COLO829 (cell line): ENCODE data around the gene MICAL3.
A peak's percentile ranks its signal among the peaks of the same experiment; 100 is the strongest.

Experiments used
- DNase-seq: peaks from one replicate; pipeline ENCODE4 v3.0.0; 2012; ENCODE audit warnings: low spot score

MICAL3 gene

DNA sequence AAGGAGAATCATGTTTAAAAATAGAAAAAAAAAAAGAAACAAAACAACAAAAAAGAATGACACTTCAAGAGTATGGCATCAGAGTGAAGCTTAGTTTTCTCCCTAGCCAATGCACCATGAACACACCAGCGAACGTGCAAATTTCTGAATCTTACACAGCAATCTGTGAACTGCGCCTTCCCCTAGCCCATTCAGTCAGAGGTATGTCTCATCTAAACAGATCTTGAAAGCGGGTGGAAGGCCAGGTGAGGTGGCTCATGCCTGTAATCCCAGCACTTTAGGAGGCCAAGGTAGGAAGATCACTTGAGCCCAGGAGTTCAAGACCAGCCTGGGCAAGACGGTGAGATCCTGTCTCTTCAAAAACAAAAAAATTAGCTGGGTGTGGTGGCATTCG, 113.1 kb downstream of the MICAL3 start:
- no peak for DNase-seq

DNA sequence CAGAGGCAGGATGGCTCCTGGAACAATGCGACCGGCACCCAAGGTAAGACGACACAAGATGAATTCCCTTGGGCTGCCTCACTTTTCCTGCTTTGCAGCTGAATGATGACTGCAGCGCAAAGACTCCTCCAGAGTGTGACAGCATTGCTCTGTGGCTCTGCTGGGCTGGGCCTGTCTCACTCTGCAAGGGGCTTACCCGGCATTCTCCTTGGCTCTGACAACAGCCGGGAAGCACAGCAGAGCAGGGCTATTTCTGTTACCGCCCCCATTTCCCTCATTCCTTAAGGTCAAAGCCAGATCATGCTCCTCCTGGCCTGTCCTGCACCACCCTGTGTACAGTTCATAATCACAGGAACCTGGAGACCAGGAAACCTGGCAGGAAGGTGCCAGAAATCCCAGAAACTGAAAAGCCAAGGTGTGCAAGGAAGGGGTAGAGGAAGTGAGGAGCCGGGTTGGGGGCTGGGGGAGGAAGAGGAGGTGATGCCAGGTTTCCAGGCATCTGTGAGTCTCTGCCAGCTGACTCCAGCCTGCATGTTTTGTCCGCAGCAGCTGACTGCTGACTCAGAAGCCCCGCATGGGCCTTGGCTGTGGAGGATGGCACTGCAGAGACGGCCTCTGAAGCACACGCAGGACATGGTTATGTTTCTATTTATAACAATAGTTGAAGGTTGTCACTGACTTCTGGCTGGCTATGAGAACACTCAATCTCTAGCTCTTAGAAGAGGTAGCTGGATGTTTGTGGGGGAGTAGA, 113.6 kb downstream of the MICAL3 start:
- DNase-seq, result peak; percentile 85

DNA sequence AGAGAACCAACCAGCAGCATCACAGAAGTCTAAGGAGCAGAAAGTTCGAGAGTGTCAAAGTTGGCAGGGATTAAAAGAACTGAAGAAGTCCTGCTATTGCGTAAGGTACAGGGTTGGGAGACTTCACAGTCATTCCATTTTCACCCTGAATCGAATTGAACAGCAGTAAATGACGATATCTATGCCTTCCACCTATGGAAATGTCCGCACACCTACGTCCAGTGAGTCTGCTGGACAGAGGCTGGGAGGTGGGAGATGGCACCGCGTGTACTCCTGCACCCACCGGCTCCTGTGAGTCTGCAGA, 116.7 kb downstream of the MICAL3 start:
- DNase-seq, result no peak

DNA sequence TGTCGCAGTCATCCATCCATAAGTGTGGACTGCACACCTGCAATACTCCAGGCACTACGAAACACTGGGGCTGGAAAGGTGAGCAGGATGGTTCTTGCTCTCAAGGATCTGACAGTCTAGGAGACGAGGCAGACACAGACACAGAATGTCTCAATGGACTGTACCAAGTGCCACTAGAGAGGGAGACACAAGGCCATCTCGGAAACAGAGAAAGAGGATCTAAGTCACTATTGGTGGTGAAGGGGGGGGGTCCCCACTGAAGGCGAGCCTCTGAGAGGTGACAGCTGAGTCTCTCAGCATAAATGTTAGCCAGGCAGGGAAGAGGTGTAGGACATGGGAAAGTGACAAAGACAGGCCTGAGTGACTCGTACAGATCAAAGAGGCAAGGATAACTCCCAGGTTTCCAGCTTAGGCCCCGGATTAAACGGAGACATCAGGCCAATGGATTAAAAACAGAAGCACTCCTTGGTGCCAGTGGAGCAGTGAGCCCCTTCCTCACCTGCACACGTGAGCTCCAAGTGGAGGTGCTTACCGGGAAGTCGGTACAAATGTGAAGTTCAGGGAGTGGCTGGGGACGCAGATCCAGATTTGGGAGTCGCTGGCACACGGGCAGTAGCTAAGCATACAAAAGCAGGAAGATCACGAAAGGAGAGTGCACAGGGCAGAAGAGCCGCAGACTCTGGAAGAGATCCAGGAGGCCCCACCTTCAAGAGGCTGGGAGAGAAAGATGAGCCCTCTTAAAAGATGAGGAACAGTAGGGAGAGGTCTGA, 117.2 kb downstream of the MICAL3 start:
- no peak for DNase-seq

DNA sequence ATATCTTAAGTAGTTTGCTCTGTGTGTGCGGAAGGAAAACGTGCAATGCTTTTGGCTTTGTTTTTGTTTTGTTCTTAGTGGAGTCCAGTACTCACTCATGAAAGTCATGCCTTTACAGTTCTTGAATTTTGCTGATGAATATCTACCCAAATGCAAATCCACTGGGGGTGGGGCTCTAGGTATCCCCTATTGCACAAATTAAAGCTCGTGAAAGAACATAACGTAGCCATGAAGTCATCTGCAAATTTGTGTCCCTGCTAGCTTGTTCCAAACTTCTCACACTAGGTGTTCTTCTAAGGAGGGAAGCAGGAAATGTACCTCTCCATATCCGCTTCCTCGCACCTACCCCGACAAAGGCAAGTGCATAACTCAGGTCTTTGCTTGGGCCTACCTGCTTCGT, 118.9 kb downstream of the MICAL3 start:
- DNase-seq, result no peak

DNA sequence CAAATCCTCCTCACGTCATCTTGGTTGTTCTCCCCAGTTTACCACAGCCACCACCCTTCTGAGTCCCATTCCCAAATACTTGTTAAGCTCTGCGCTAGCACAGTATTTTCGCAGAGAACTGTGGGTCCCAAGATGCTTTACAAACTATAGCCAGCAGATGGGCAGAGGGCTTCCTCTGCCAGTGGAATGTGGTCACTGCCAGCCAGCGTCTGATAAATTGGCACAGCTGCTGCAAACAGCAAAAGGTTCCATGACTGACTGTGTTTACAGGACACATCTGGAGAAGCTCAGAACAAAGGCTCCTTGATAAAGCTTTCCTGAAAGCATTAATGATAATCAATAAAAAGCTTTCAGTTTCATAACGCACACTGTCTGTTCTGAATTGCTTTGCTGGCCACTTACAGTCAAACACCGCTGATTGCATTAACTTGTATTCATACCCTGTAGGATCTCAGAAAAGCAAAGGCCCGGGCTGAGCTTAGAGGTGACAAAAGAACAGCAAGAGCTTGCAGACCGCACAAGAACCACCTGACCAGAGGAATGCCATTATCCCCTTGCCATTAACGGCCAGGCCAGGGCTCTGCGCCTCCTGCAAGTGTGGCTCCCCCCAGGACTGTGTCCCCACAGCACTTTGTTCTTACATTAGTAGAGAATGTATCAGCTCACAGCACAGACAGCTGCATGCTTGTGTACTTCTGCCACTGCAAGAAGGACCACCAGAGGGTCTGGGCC, 120.6 kb downstream of the MICAL3 start:
- no peak for DNase-seq

DNA sequence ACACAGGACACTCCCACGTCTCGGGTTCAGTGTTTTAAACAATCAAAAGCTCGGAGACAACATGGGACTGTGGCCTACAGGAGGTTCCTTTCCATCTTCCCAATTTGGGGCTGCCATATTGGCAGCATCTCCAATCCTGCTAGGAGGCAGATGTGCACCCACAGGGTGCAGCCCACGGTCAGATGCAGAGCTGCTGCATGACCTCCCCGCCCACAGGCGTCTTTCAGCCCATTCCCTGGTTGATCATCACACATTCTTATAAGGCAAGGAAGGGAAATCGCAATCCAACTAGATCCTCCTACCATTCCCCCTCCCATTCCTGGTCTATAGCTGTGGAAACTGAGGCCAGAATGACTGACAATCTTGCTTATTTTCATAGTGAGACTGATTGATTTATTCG, 121.4 kb downstream of the MICAL3 start:
- DNase-seq, result no peak

DNA sequence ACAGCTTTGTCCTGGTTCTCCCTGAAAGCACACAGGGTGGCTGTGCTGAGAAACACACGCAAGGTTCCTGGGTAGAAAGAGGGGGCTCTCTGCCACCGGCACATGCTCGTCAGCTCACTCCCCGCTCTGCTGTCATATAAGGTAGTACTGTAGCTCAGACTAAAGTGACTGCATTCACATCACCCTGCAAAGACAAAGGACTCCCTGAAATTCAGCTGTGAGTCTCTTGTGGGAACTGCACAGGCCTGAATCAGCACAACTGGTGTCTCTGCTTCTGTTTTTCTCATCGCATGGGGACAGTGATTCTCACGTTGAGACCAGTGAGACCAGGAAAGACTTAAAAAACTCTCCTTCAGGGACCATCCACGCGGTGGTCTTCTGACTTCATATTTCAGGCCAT, 126.0 kb downstream of the MICAL3 start:
- no peak for DNase-seq

DNA sequence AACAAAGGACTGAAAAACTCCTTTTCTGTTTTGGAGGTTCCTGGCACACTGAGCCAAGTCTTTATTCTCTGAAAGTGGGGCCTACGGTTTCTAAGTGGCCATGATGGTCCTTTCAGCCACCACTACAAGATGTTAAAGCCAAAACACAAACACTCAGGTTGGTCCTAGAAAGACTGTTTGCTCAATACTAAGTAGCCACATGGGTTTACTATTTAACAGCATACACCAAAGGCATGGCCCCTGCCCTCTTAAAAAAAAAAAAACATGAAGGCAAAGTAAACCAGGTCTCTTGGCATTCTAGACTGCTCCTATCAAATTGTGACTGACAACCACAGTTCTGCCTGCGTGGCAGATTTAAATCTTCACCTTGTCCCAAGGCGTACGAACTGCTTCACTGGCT, 126.5 kb downstream of the MICAL3 start:
- DNase-seq, result no peak

DNA sequence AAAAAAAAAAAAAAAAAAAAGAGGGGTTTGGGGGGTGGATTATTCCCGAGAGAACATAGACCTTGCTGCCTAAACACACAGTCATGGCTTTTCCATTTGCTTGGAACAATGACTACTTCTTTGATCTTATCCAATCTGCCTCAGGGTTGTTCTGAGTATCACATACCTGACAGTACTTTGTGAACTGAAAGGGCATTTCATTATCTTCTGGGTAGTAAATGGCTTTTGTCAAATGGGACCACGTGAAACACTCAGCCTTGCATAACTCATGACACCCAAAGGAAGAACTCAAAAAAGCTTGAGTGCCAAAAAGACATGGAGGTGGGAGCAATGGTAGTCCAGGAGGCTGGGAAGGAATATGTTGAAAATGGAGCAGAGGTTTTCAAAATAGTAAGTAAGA, 126.9 kb downstream of the MICAL3 start:
- no peak for DNase-seq

DNA sequence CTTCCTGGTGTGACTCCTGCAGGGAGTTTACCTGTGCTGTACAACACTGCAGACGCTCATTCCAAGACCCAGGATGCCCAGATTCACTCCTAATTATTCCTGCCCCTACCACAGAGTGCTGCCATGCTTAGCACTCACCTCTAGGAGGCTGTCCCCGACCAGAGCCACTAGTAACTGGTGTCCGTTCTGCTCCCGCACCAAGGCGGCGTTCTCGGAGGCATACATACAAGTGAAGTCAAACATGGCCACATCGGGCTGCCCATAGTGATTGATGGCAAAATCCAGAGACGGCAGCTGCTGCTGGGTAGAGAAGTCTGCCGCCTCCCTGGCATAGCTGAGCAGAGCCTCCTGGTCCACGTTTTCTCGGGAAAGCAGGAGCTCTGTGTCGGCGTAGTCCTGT, 127.8 kb downstream of the MICAL3 start:
- DNase-seq, result no peak

DNA sequence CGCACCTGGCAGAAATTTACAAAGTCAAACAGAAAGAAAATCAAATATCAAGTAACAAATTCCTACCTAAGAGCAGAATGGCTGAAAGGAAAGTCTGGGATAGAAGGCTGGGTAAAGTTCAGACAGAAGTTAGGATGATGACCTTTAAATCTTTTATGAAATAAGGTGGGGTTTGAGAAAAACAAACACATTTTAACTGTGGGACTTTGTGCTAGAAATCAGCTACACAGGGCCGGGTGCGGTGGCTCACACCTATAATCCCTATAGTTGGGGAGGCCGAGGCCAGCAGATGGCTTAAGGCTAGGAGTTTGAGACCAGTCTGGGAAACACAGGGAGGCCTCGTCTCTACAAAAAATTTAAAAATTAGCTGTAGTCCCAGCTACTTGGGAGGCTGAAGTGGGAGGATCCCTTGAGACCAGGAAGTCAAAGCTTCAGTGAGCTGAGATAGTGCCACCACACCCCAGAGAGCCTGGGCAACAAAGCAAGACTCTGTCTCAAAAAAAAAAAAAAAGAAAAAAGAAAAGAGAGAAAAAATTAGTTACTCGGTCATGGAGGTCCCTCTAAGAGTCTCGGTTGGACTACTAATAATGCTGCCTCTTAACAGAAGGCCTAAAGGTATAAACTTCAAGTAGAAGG, 130.3 kb downstream of the MICAL3 start:
- no peak for DNase-seq

DNA sequence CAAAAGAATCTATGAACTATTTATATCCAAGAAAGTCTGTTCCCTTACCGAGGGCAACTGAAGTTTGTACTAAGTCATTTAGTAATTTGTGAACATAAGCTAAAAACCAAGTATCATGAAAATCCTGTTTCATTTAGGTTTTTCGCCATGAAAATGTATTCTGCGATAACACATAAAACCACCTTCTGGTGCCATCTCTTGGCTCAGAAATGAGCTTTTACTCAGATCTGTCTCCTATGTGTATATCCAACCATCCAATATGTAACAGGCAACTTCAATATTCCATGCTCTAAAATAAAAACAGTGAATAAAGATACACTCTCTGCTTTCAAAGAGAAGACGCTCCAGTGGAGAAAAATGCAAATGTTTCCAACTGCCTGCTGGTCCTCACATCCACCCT, 132.0 kb downstream of the MICAL3 start:
- no peak for DNase-seq

DNA sequence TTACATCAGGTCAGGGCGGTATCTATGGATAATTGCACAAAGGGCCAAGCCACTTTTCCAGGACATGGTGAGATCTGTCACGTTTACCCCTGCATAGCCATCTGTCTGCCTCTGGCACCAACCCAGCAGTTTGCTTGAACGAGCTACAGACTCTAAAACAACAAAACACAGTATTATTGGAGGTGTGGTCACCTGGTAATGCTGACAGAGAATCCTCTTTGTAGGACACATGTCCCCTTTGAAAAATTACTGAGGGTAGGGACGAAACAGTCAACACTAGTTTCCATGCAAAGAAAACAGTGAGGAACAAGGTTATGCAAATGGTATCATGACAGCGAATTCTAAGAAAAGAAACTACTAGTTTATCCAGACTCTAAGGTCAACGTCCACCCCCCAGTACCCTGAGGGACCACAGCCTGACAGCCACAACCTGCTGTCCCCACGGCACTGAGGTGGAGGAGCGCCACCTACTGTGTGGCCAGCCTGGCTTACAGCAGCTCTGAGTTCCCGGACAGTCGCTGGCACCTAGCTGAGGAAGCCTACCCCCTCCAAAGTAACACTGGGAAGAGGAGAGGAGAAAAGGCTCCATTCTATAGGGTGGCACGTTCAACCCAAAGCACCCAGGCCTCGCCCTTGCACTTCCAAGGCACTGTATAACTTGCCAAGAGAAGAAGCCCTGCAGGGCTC, 132.7 kb downstream of the MICAL3 start:
- DNase-seq, result no peak

DNA sequence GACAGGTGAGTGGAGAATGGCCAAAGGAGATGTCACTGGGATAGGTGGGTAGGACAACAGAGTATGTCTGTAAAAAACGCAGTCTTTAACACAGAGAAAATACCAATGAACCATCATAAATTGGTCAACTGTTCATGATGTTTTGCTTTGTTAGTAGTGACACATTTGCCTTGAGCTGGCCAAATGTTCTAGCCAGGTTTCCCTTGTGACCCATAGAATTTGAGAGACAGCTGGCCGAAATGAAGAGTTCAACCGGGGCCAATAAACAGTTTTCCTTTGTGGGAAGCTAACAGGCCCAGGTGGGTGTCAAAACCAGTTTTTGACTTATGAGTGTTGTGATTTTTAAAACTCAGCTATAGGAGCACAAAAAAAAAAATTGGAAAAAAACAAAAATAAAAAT, 133.5 kb downstream of the MICAL3 start:
- DNase-seq, result no peak

DNA sequence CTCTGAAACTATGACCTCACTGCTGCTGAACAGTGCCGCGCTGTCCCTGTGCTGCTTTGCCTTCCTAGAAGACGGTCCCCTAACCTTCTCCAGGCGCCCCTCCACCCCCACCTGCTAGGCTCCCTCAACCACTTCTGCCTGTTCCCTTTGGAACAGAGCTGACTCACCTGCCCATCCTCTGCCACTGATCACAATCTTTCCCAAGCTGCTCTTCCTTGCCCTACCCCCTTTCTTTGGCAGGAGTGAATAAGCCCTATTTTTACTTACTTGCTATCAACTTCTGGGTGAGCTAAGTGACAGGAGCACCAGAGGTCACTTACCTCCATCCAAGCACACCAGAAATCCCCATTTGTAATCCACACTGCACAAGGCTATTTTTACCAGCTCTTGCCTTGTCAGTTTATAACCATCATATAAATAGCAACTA, 134.1 kb downstream of the MICAL3 start:
- DNase-seq, result no peak

DNA sequence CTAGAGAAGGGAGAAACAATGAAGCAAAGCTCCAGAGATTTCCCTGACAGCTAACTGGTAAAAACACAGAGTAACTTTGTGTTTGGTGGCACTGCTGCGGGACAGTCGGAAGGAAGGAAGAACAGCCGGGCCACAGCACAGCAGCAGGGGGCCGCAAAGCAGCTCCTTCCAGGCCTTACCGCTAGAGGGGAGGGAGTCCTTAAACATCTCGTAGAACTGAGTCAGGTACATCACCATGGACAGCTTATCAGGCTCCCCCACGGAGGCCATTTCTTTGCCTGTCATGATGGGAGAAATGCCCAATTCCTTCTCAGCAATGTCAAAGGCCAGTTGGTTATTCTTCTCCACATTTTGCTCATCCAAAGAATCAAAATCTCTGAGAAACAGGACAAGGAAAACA, 135.5 kb downstream of the MICAL3 start:
- no peak for DNase-seq

DNA sequence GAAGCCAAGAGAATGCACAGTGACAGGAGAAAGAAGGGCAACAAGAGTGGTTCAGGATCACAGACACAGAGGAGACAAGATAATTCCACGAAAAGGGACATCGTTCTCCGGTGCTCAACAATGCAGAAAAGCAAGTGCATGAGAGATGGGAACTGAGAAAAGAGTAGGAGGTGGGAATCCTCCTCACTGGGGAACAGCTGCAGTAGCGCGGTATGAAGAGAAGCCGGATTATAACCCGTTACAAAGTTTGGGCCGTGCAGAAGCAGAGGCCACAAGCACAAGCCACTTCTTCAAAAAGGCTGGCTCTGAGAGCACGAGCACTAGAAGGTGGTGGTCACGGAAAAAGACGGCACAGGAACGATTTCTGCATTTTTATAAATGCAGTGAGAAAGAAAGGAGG, 135.9 kb downstream of the MICAL3 start:
- DNase-seq, result no peak

DNA sequence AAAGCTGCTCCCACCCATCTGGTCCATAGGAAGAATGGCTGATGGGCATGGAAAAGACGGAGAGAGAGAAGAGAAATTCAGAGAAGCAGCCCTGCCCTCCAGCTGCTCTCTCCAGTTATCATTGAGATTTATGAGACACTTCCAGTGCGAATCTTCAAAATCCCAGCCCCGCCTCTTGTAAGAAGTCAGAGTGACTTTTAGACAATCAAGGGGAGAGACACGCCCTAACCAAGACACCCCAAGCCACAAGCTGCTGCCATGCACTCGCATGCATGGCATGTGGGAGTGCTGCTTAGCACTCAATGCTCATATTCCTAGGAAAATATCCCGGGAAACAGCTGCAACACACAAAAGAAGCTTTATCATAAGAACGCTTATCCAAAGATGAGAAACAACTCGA, 139.5 kb downstream of the MICAL3 start:
- DNase-seq, result no peak

DNA sequence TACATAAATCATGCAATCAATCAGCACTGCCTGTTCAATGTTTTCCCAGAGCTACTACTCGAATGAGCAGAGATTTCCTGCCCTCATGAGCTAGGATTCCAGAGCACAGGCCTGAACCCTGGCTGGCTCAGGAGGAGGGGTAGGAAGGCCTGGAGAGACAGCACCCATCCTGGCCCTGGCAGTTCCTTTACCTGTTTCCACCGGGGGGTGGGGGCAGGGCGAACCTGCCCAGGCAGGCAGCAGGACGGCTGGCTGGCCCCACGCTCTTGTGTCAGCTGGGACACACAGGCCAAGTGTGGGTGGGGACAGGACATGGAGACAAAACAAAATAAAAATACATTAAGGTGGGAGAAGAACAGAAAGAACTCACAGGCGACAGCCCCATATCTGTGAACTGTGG, 140.3 kb downstream of the MICAL3 start:
- DNase-seq, result no peak

DNA sequence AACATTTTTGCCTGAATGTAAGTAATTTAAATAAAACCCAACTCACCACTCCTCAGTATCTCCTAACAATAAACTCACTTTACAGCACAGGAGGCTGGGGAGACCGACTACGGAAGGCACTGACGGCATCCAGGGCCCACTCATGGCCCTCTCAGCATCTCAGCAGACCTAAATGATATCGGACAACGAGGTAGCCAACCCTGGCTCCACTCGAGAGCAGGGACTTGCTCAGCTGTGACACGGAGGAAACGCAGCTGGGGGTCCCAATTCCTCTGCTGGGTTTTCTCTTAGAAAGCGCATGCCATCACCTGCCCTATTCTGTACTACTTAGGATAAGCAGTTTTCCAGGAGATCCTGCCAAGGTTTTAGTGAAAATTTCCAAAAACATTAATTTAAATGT, 141.0 kb downstream of the MICAL3 start:
- DNase-seq, result no peak

DNA sequence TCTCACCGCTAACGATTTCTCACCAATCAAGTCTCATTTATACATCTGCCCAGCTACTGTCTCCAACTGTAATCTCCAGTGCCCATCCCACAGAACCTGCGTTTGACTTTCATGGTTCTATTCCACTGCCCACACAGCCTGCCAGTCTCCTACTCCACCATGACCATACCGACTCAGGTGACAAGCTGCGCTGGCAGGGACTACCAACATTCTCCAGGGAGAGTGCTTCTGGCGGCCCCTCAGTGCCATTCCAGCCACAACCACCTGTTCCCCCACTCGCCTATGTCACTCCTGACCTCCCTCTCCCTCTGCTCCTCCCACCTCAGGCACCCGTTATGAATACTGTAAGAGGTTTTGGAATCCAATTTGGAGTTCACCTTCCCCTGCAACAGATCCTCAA, 141.6 kb downstream of the MICAL3 start:
- DNase-seq, result no peak
